ENCODE data around the gene THEMIS2.
"Not testable (repeated sequence)": the region's sequence is repeated elsewhere in the genome, so short reads cannot be mapped to it uniquely, and the experiment has no call there.

The THEMIS2 gene

DNA sequence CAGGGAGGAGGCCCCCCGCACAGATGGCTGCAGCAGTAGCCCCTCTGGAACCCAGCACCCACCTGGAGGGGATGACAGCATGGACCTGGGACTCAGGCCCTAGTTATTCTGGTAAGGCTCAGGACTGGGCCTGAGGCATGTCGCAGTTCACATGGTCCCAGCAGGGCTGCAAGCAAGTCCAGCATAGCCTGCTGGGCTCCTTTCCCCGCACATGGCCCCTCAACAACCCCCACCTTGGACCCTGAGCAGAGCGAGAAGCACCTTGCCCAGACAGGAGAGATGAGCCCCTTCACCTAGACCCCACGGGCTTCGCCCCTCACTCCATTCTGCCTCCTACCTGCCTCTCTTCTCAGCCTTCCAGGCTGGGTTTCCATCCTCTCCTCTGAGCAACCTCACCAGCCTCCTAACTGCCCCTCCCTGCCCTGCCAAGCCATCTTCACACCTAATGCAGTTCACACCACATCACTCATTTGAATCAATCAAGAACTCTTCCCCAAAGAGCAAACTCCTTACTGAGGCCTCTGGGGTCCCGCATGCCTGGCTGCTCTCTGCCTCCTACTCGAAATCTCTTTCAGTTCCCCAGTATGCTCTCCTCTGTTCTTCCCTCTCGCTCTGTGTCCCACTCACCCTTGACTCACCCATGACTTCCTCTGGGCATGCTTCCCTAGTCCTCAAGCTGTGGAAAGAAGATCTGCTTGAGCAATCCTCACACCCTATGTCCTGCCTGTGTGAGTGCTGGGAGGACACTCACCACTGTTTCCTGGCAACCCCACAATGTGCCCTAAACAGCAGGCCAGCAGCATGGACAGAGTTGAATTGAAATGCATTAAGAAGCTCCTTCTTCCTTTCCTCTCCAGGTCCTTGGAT lies 9.4 kb upstream of the THEMIS2 start:
- no peak for DNase-seq (ENCODE audit: low read depth in 2 of 2)

DNA sequence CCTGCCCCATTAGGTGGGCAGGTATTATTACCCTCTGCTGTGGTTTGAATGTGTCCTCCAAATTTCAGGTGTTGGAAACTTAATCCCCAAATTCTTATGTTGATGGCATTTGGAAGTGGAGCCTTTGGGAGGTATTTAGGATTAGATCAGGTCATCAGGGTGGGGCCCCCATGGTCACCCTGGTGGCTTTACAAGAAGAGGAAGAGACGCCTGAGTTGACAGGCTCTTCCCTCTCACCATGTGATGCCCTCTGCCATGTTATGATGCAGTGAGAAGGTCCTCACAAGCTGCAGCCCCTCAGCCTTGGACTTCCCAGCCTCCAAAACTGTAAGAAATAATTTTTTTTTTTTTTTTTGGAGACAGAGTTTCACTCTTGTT lies 8.8 kb upstream of the THEMIS2 start:
- DNase-seq (ENCODE audit: low read depth in 2 of 2), result no peak

- no peak for DNase-seq (ENCODE audit: low read depth in 2 of 2)
Measured at GRCh38 chr1:27864264-27864895, 8.0 kb upstream of the THEMIS2 start.

- no peak for DNase-seq (ENCODE audit: low read depth in 2 of 2)
Measured at GRCh38 chr1:27865821-27866220, 6.5 kb upstream of the THEMIS2 start.

DNA sequence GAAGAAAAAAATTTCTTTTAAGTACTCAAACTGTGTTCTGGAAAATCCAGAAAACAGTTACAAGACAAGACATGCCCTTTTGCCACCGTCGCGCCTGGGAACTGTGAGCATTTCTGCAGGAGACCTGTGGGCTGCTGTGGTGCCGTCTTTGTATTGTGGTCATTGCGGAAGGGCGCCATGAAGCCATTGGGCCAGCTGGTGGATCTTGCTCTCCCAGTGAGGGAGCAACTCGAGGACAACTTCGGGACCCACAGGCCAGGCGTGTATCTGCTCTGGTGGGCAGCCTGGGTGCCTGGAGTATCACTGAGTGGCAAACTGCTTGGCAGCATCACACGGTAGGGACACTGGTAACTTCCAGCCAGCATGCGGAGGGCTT lies 3.8 kb upstream of the THEMIS2 start:
- DNase-seq (ENCODE audit: low read depth in 2 of 2), result no peak

DNA sequence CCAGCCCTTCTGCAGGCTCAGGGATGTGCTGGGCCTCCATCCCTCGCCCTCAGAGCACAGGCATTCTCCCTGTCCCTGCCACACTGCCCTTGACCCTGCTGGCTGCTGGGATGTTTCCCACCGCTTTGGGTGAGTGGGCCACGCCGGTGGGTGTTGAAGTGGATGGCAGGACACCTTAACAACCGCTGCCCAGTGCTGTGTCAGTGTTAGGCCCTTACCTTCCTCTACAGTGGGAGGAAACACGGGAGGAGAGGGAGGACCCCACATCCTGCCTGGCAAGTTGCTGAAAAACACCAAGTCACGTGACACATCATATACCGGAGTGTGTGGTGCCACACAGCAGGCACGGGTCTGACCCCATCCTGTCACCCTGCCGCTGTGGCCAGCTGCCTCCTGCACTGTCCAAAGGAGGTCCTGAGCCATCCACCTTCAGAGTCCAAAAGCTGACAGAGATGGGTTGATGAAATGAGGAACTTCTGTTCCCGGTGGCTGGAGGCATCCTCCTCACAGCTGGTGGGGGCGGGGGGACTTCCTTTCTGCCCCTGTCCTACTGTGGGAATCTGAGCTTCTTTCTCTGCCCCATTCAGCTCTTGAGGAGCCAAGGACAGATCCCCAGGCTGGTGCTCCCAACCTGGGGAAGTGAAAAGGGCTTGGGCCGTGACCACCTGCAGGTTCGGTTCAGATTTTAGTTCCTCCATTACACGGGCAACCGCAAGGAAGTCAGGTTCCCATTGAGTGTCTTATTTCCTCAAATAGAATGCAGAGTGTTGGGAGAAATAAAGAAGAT lies 3.2 kb upstream of the THEMIS2 start:
- DNase-seq (ENCODE audit: low read depth in 2 of 2), result peak; percentile 46 to 53

GRCh38 chr1:27869719-27870085 lies 2.6 kb upstream of the THEMIS2 start:
- no peak for DNase-seq (ENCODE audit: low read depth in 2 of 2)

DNA sequence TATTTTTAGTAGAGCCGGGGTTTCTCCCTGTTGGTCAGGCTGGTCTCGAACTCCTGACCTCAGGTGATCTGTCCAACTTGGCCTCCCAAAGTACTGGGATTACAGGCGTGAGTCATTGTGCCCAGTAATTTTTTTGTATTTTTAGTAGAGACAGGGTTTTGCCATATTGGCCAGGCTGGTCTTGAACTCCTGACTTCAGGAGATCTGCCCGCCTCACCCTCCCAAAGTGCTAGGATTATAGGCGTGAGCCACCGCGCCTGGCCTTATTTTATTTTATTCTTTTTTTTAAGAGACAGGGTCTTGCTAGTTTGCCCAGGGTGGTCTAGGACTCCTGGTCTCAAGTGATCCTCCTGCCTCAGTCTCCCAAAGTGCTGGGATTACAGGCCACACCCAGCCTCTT lies 1.3 kb upstream of the THEMIS2 start:
- not testable (repeated sequence) for DNase-seq (ENCODE audit: low read depth in 2 of 2)

GRCh38 chr1:27872802-27873551 lies 633 bp downstream of the THEMIS2 start:
- DNase-seq (ENCODE audit: low read depth in 2 of 2), result no peak

GRCh38 chr1:27873671-27874384 lies 1.5 kb downstream of the THEMIS2 start:
- no peak for DNase-seq (ENCODE audit: low read depth in 2 of 2)

DNA sequence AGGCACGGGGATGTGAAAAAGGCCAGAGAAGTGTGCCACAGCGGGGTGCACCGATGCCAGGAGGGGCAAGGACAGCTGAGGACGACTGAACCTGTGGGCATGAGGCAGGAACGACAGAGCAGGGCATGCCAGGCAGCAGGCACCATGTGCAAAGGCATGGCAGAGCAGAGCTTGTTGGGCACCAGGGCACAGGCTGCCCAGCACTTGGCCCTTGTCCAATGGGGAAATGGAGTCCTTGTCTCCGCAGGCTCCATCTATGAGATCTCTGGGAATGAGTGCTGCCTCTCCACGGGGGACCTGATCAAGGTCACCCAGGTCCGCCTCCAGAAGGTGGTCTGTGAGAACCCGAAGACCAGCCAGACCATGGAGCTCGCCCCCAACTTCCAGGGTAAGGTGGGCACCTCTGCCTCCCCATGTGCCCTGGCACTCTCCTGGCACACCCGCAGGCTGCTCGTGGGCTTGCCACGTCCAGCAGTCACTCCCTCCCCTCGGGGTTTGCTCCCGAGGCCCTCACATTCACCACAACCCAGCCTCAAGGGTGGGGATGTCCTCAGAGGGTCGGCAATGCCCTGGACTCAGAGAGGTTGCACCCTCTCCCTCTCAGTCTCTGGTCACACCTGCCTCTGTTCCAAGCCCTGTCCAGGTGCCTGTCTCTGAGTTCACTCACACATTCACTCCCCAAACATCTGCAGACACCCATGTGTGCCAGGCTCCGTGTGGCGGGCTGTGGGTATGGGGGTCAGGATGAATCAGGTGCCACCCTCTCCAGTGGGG lies 4.2 kb downstream of the THEMIS2 start:
- no peak for DNase-seq (ENCODE audit: low read depth in 2 of 2)

DNA sequence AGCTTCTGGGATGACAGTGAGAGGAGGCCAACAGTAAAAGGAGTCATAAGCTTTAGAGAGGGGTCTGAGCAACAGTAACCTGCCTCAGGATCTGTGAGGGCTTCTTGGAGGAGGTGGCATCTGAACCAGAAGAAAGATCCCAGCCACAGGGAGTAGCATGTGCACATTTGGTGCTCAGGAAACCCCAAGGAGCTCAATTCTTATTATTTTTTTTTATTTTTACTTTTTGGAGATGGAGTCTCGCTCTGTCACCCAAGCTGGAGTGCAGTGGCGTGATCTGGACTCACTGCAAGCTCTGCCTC lies 4.7 kb downstream of the THEMIS2 start:
- DNase-seq (ENCODE audit: low read depth in 2 of 2), result no peak

DNA sequence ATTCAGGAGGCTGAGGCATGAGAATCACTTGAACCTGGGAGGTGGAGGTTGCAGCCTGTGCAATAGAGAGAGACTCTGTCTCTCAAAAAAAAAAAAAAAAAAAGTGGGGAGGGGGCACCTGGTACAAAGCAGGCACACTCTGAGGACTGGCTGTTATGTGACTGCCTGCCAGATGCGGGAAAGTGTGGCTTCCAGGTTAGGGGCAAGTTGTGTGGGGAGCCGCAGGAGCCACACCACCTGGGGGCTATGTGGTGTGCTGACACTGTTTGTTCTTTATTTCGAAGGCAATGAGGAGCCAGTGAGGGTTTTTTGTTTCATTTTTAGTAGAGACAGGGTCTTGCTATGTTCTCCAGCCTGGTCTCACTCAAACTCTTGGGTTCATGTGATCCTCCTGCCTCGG lies 5.7 kb downstream of the THEMIS2 start:
- DNase-seq (ENCODE audit: low read depth in 2 of 2), result no peak

DNA sequence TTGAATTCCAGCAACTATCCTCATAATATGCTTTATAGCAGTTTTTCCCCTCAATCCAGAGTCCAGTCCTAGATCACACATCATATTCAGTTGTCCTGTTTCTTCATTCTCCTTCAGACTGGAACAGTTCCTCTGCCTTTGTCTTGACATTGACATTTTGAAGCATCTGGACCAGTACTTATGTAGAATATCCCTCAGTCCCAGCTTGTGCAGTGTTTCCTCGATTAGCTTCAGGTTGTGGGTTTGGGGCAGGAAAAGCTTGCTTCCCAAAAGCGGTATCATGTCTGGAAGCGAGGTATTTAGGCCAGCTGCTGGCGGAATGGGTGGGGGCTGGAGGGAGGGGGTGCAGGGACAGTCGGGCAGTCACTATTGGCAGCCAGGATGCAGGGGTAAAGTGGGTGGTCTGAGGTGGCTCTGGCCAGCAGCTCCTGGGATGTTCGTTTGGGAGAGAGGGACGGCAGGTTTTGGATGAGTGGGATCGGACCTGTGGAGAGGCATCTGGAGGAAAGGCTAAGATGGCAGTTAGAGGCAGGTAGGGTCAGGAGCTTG lies 6.5 kb downstream of the THEMIS2 start:
- DNase-seq (ENCODE audit: low read depth in 2 of 2), result no peak

GRCh38 chr1:27879374-27880082 lies 7.2 kb downstream of the THEMIS2 start:
- DNase-seq (ENCODE audit: low read depth in 2 of 2), result no peak

DNA sequence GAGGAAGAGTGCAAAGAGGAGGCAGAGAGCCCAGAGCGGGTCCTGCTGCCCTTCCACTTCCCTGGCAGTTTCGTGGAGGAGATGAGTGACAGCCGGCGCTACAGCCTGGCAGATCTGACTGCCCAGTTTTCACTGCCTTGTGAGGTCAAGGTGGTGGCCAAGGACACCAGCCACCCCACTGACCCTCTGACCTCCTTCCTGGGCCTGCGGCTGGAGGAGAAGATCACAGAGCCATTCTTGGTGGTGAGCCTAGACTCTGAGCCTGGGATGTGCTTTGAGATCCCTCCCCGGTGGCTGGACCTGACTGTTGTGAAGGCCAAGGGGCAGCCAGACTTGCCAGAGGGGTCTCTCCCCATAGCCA lies 10.2 kb downstream of the THEMIS2 start:
- DNase-seq (ENCODE audit: low read depth in 2 of 2), result no peak

DNA sequence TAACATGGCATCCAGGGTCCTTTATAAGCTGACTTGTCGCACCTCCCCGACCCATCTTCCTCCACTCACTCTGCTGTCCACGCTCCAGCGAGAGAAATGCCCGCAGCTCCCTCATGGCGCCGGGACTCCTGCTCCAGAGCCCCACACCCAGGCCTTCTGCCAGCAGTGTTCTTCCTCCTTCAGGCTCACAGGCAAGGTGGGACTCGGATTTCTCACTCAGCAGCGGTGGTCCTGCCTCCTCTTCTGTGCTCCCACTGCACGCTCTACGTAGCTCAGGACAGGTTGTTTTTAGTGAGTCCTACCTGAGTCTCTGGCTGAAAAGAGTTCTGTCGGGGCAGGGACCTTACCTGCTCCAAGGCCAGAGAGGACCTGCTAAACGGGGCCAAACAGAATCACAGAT lies 11.2 kb downstream of the THEMIS2 start:
- DNase-seq (ENCODE audit: low read depth in 2 of 2), result no peak

DNA sequence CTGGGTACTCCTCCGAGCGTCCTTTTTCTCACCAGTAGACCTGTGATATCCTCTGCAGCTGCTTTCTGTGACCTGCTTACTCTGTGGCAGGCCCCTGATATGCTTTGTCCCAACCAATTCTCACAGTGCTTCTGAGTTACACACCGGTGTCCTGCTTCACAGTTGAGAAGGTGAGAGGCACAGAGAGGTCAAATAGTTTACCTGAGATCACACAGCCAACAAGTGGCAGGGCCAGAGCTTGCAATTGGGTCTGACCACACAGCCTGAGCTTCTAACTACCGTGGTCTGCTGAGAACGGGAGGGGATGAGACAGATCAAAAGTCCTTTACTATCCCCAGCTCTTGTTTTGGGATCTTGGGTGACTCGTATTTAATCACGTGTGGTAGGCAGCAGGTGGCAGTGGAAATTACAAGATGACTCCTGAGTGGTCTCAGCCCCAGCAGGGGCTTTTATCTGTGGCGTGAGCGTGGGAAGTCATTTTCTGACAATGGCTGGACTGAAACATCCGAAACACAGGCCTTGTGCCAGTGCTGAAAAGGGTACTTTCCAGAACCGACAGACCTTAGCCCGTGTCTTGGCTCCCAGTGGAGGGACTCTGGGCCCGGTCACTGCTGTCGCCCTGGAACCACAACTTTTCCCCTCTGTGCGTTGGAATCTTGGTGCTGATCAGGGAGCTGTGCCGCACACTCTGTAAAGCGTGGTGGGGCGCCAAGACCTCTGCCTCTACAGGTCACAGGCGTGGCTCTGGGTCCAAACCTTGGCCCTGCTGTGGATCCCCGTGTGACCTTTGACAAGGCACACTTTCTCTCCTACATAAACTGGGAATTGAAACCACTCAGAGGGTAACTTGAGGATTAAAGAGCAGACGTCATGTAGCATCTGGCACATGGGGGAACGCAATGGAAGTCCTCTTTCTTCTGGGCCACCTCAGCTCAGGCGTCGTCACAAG lies 11.9 kb downstream of the THEMIS2 start:
- no peak for DNase-seq (ENCODE audit: low read depth in 2 of 2)

- DNase-seq (ENCODE audit: low read depth in 2 of 2), result no peak
Measured at GRCh38 chr1:27885114-27885528, 12.8 kb downstream of the THEMIS2 start.
